ENCODE results near the gene ADIRF. TPM values are rescaled to one million over a fixed set of nuclear protein-coding genes. Genes with fewer than 3 reads are reported as not detected.
"Not testable (repeated sequence)": the region's sequence is repeated elsewhere in the genome, so short reads cannot be mapped to it uniquely, and the experiment has no call there.

Gene ADIRF
- 10 to 100 TPM in 3 of 5 donors, 1 to 10 TPM in 2; 5.4 to 31.3 (median 12.0) TPM for polyA plus RNA-seq (ENCODE audit: insufficient read depth in 1 of 5, insufficient read length in 5 of 5, low replicate concordance in 1 of 5)
- long read RNA-seq, donor 1, transcript ADIRF-201 (3 exons, 917 nt): major isoform, 40 of 44 reads
- long read RNA-seq, donor 1, partial matches to known transcripts: 0 of 44 reads
- long read RNA-seq, donor 1, other reads (novel, unspliced or antisense): 0 of 44 reads
- long read RNA-seq, donor 2, transcript ADIRF-201 (3 exons, 917 nt): major isoform, 5 of 6 reads
- long read RNA-seq, donor 2, partial matches to known transcripts: 0 of 6 reads
- long read RNA-seq, donor 2, other reads (novel, unspliced or antisense): 0 of 6 reads
- long read RNA-seq, donor 3, transcript ADIRF-201 (3 exons, 917 nt): major isoform, 26 of 28 reads
- long read RNA-seq, donor 3, partial matches to known transcripts: 0 of 28 reads
- long read RNA-seq, donor 3, other reads (novel, unspliced or antisense): 0 of 28 reads
- long read RNA-seq, donor 4, transcript ADIRF-201 (3 exons, 917 nt): major isoform, 10 of 14 reads
- long read RNA-seq, donor 4, partial matches to known transcripts: 0 of 14 reads
- long read RNA-seq, donor 4, other reads (novel, unspliced or antisense): 0 of 14 reads
- long read RNA-seq, donor 5, transcript ADIRF-201 (3 exons, 917 nt): major isoform, 11 of 13 reads
- long read RNA-seq, donor 5, partial matches to known transcripts: 0 of 13 reads
- long read RNA-seq, donor 5, other reads (novel, unspliced or antisense): 0 of 13 reads
- long read RNA-seq, donor 6, transcript ADIRF-201 (3 exons, 917 nt): major isoform, 42 of 45 reads
- long read RNA-seq, donor 6, partial matches to known transcripts: 0 of 45 reads
- long read RNA-seq, donor 6, other reads (novel, unspliced or antisense): 0 of 45 reads
- long read RNA-seq, donor 7, transcript ADIRF-201 (3 exons, 917 nt): major isoform, 13 of 15 reads
- long read RNA-seq, donor 7, partial matches to known transcripts: 0 of 15 reads
- long read RNA-seq, donor 7, other reads (novel, unspliced or antisense): 0 of 15 reads
- long read RNA-seq, donor 8, partial matches to known transcripts: 0 of 4 reads
- long read RNA-seq, donor 8, other reads (novel, unspliced or antisense): 0 of 4 reads

DNA sequence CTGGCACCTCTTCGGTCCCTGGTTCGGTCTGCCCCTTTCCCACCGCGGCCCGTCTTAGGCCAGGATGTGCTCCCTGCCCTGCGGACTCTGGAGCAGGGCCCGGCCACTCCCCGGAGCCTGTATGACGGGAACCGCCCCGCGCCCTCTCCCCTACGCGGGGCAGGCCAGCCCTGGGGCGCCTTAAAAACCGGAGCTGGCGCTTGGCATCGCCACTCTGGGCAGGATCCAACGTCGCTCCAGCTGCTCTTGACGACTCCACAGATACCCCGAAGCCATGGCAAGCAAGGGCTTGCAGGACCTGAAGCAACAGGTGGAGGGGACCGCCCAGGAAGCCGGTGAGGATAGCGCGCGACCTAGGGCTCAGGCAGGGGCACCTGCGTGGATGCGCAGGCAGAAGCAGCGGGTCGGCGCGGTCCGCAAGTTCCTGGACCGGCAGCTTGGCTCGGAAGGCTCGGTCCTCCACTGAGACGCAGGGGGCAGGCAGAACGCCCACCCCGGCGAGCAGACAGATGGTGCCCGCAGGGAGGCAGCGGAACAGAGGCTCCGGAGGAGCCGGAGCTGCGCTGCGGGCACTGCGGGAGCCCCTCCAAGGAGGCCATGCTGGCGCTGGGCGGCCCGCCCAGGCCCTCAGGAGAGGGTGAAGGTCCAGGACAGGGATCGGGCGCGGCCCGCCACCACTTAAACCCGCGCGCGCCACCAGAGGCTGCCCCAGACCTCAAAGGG, at the start of gene ADIRF:
Gene ADIRF, plus strand, starts transcription at position 212 of the 723 bp plus-strand sequence. Its CDS starts 63 bp downstream, at position 275.
- DNase-seq: no peak

DNA sequence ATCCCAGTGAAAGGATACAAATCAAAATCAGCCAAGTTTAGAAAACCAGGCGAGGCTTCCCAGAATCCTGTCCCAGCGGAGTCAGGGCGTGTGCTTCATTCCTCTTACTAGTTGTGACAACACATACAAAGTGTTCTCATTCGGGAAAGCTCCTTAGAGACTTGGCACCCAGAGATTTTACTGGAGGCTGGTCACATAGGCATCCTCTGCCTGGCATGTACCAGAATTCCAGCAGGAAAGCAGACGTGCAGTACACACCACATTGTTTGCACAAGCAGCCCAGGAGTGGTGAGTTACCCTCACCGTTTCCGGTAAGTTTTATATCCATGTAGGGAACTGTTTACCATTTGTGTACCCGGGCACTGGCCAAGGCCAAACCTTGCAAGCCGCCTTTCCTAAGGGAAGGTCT, 45.7 kb upstream of the ADIRF start:
- DNase-seq: no peak

- DNase-seq: no peak
These were observed 38.6 kb upstream of the ADIRF start for GRCh38 chr10:86929468-86930380.

DNA sequence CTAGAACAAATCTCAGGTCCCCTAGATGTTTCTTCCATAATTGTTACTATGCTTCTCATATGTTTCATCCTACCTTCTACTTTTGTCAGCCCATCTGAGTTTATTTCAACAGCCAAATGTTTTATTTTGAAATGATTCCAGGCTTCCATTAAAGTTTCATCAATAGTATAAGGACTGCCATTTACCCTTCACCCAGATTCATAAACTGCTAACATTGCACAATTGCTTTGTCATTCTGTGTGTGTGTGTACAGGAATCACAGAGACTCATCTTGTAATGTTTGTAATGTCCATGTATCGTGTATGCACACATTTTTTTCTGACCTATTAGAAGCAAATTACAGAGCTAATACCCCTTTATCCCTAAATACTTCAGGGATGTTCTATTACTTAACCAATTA, 36.4 kb upstream of the ADIRF start:
- no peak for DNase-seq

DNA sequence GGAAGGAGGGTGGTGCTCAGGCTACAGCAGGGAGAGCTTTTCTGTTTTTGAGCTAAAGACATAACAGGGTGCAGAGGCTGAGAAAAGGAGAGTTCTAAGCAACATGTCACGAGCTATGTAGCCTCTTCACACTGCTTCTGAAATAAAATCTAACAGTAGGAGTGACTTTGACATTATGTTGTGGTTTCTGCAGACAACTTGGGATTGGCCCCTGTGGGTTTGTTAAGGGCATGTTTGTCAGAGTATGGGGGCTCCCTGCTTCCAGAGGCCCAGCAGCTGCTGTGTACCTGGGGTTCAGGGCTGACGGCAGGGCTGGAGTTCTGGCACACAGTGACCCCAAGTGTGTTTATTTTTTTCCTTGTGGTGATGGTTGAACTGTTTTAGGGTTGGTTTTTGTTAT, 35.6 kb upstream of the ADIRF start:
- no peak for DNase-seq

DNA sequence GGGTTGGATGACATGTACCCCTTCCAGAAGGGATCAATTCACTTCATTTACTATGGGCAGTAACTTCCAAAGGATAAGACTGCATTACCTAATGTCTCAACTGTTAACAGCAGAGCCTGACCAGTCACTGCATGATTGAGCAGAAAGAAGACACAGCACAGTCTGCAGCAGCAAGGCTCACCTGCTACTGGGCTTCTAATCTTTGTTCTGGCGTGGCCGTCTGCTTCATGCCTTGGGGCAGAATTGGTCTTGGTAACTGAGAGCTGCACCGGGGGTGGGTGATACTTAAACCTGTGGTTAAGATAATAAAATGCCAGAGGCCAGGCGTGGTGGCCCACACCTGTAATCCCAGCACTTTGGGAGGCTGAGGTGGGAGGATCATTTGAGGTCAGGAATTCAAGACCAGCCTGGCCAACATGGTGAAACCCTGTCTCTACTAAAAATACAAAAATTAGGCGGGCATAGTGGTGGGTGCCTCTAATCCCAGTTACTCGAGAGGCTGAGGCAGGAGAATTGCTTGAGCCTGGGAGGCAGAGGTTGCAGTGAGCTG, 34.0 kb upstream of the ADIRF start:
- not testable (repeated sequence) for DNase-seq

DNA sequence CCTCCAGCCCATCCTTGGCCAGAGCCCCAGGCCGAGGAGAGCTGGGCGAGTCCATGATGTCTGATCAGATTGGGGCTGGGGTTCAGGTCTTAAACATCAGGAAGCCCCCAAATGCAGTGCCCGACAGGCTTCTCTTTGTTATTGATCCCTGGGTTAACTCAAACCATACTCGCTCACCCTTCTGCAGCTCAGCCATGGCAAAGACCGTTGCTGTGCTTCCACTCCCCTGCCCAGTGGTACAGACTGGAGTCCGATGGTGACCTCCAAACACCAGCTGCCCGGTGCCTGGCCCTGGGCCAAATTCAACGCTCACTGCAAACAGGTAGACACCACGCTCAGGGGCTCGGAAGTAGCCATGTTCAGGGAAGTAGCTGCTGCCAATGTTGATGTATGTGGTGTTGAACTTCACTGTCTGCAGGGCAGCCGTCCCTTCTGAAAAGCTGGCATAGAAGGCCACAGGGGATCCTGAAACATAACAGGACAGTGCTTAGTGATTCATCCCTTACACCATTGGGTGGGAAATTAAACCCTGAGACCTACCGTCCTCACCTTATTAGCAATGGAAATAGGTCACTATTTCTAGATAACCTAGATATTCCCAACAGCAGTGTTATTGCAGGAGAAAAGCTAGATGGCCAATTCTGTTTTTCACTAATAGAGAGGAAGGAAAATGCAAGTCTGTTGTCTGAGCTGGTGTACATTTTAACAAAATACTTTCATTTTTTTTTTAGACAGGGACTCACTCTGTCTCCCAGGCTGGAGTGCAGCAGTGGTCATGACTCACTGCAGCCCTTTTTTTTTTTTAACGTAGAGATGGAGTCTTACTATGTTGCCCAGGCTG, 31.4 kb upstream of the ADIRF start:
- no peak for DNase-seq

- no peak for DNase-seq
These were observed 30.7 kb upstream of the ADIRF start for GRCh38 chr10:86937502-86938154.

- no peak for DNase-seq
These were observed 30.0 kb upstream of the ADIRF start for GRCh38 chr10:86938260-86938659.

GRCh38 chr10:86940076-86940475, 28.2 kb upstream of the ADIRF start:
- not testable (repeated sequence) for DNase-seq

DNA sequence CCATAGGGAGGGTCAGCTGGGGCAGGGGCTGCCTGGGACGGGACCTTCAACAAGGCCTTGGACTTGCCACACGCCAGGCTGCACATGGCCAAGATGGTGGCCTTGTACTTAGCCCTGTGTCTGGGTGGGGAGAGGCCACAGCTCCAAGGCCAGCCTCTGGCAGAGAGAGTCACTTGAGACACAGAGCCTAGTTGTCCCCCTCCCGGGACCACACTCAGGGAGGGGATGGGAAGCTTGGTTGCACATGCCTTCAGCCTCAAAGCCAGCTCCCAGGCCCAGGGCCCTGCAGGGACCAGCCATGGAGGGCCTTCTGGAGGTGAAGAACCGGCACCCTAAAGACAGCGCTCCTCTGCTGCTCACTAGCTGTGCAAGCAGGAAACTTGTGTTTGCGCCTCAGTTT, 27.6 kb upstream of the ADIRF start:
- no peak for DNase-seq

DNA sequence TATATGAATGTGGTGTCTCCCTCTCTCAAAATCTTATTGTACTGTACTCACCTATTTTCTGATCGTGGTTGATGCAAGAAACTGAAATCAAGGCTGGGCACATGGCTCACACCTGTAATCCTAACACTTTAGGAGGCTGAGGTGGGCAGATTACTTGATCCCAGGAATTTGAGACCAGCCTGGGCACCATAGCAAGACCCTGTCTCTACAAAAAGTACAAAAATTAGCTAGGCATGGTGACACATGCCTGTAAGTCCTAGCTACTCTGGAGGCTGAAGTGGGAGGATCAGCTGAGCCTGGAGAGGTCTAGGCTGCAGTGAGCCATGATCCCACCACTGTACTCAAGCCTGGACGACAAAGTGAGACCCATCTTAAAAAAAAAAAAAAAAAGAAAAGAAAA, 26.9 kb upstream of the ADIRF start:
- no peak for DNase-seq

DNA sequence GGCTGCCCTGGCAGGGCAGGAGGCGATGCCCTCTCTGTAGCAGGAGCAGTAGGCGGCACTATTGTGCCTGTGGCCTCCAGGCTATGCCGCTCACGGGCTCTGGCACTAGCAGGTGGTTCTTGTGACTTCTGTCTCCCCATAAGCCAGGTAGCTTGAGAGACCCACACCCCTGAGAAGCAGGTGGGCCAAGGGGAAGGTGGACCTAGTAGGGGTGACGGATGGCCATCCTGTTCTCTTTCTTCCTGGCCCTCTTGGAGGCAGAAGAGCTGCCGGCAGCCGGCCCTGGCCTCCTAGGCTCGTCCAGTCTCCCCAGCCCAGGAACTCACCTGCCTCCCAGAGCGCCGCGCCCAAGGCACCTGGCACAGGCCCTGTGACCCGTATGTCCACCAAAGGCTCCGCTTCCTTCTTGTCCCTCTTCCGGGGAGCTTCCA, 26.3 kb upstream of the ADIRF start:
- no peak for DNase-seq

GRCh38 chr10:86942441-86943315, 25.6 kb upstream of the ADIRF start:
- no peak for DNase-seq

DNA sequence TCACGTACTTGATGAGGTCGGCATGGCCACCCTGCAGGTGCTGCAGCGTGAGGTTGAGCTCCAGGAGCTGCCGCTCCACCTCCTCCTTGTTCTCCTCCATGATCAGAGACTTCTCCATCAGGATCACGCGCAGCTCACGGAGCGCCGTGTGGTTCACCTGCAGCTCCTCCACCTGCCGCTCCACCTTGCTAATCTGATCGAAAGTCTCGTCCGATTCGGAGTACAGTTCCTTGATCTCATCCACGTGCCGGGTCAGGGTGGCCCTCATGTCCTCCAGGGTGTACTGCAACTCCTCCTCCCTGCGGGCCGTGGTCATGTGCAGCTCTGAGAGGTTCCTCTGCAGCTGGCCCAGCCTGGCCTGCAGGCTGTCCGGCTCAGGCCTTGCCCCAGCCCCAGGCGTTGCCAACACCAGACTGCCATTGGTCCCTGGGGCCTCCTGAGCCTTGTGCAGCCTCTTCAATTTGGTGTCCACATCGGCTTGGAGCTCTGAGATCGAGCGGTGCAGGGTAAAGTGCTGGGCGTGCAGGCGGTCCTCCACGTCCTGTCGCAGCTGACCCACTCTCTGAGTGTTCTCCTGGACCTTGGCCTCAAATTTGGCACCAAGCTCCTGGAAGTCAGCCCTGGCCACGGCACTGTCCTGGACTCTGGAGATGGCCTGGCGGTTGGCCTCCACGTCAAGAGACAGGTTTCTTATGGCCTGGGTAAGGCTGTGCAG, 24.8 kb upstream of the ADIRF start:
- no peak for DNase-seq

DNA sequence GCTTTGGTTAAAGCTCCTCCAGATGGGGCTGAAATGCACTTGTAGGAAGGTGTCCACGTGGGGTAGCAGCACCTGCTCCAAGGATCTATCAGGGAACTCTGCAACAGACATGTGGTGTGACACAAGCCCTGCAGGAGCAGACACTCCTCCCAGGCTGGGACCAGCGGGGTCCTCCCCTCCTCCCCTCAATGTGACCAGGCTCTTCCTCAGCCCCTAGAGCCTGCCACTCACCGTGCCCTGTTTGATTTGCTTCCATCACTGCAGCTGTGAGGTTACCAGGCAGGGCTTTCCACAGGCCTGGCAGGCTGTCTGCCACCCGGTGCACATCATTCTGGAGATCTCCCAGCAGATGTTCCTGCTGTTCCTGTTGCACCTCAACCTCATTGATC, 24.3 kb upstream of the ADIRF start:
- DNase-seq: no peak

DNA sequence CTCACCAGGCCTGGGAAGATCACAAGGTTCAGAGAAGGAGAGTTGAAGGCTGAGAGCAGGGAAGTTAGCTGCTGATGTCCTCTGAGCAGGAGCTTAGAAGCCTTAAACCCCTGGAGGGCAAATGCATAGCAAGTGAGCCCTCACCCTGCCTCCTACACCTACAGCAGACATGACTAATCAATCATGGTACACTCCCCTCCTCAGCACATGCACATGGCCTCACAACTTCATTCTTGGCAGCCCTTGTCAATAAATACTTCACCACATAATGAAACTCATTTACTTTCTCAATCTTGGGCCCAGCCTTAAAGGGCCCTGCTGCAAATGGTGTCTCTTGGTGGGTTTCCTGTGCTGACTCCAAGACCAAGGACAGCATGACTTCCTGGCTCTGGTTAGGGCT, 23.8 kb upstream of the ADIRF start:
- no peak for DNase-seq
